ENCODE data around the gene CLTRN. TPM values are rescaled to one million over a fixed set of nuclear protein-coding genes. Genes with fewer than 3 reads are reported as not detected.
"Not testable (repeated sequence)": the region's sequence is repeated elsewhere in the genome, so short reads cannot be mapped to it uniquely, and the experiment has no call there.

Gene CLTRN
- total RNA-seq, 2 donors from 2014 or later = 0.36 to 0.57 TPM

- intact Hi-C loops (cut with DNase I) = loop anchor here (10.0 kb wide), 2 partner anchors 180 kb away; partner anchors contain the start of genes AP1S2 and PIR
These were observed 10.4 kb upstream of the CLTRN start for GRCh38 chrX:15674841-15675489.

GRCh38 chrX:15674514-15674840 lies 9.9 kb upstream of the CLTRN start:
- Histone ChIP-seq H3K9me3 (no peaks in the 10 kb centered on the region), H3K27me3 (replicated peaks; ENCODE audit: insufficient read depth) (no peaks in the 10 kb centered on the region), H3K36me3 (no peaks in the 10 kb centered on the region), H3K27ac (peak overlapping the region; percentile 94 to 97), H3K4me1 (replicated peaks) (no peaks in the 10 kb centered on the region), H3K4me3 (peak overlapping the region; percentile 49 to 54)
- intact Hi-C loops (cut with DNase I) = loop anchor here (10.0 kb wide), 2 partner anchors 180 kb away; partner anchors contain the start of genes AP1S2 and PIR
- DNase-seq (ENCODE audit: low spot score) = no peak
- peak; percentile 75 for TF ChIP-seq POLR2A (IDR thresholded peaks at IDR 0.05)
- no peak for TF ChIP-seq POLR2AphosphoS5 (IDR thresholded peaks at IDR 0.05)
- under 1% methylated on average over 13 of the region's 13 CpGs for WGBS

More at GRCh38 chrX:15674841-15675489, 10.4 kb upstream of the CLTRN start:
- Histone ChIP-seq H3K4me1 (replicated peaks) (no peaks in the 10 kb centered on the region), H3K36me3 (no peaks in the 10 kb centered on the region), H3K9me3 (no peaks in the 10 kb centered on the region), H3K27ac (peak overlapping the region; percentile 94 to 97), H3K4me3 (peak overlapping the region; percentile 49 to 54), H3K27me3 (replicated peaks; ENCODE audit: insufficient read depth) (no peaks in the 10 kb centered on the region)
- TF ChIP-seq POLR2AphosphoS5 (IDR thresholded peaks at IDR 0.05) (peak; percentile 83), CTCF (IDR thresholded peaks at IDR 0.05) (no peak), POLR2A (IDR thresholded peaks at IDR 0.05) (no peak)
- 0% methylated on average over 34 of the region's 49 CpGs for WGBS
- DNase-seq (ENCODE audit: low spot score) = peak; percentile 91

- WGBS = 38% methylated on average over 3 of the region's 3 CpGs
- H3K4me3 ChIP-seq = peak overlapping the region; percentile 49 to 54
- no peaks in the 10 kb centered on the region for H3K36me3 ChIP-seq
- no peak for DNase-seq (ENCODE audit: low spot score)
- H3K27ac ChIP-seq = peak overlapping the region; percentile 94 to 97
- TF ChIP-seq CTCF (IDR thresholded peaks at IDR 0.05) = no peak
- TF ChIP-seq POLR2AphosphoS5 (IDR thresholded peaks at IDR 0.05) = no peak
- TF ChIP-seq POLR2A (IDR thresholded peaks at IDR 0.05) = no peak
- no peaks in the 10 kb centered on the region for H3K27me3 ChIP-seq (replicated peaks; ENCODE audit: insufficient read depth)
- intact Hi-C loops (cut with DNase I) = loop anchor here (10.0 kb wide), 2 partner anchors 179 to 181 kb away; partner anchors contain the start of genes AP1S2 and PIR
- no peaks in the 10 kb centered on the region for H3K4me1 ChIP-seq (replicated peaks)
- H3K9me3 ChIP-seq = no peaks in the 10 kb centered on the region
These were observed 9.4 kb upstream of the CLTRN start for GRCh38 chrX:15673970-15674369.

GRCh38 chrX:15672881-15673280 lies 8.3 kb upstream of the CLTRN start:
- TF ChIP-seq POLR2A (IDR thresholded peaks at IDR 0.05) (no peak), POLR2AphosphoS5 (IDR thresholded peaks at IDR 0.05) (no peak), CTCF (IDR thresholded peaks at IDR 0.05) (no peak)
- no peaks in the 10 kb centered on the region for H3K9me3 ChIP-seq
- intact Hi-C loops (cut with DNase I) = loop anchor here (10.0 kb wide), 2 partner anchors 178 to 182 kb away; partner anchors contain the start of genes AP1S2 and PIR

GRCh38 chrX:15663439-15663838 lies 1.2 kb downstream of the CLTRN start:
- Histone ChIP-seq H3K9me3 (no peaks in the 10 kb centered on the region), H3K4me1 (replicated peaks) (no peaks in the 10 kb centered on the region), H3K4me3 (no peak overlapping the region), H3K27ac (no peak overlapping the region), H3K36me3 (no peaks in the 10 kb centered on the region), H3K27me3 (replicated peaks; ENCODE audit: insufficient read depth) (no peaks in the 10 kb centered on the region)
- intact Hi-C loops (cut with DNase I) = no loop called here
- no peak for DNase-seq (ENCODE audit: low spot score)
- WGBS = 58% methylated on average over 1 of the region's 1 CpG
- no peak for TF ChIP-seq CTCF (IDR thresholded peaks at IDR 0.05)
- TF ChIP-seq POLR2A (IDR thresholded peaks at IDR 0.05) = no peak
- TF ChIP-seq POLR2AphosphoS5 (IDR thresholded peaks at IDR 0.05) = no peak

More at GRCh38 chrX:15672881-15673280, 8.3 kb upstream of the CLTRN start:
- H3K4me3 ChIP-seq = no peak overlapping the region
- WGBS = 66% methylated on average over 4 of the region's 4 CpGs
- no peaks in the 10 kb centered on the region for H3K36me3 ChIP-seq
- no peak for DNase-seq (ENCODE audit: low spot score)
- H3K27me3 ChIP-seq (replicated peaks; ENCODE audit: insufficient read depth) = no peaks in the 10 kb centered on the region
- H3K27ac ChIP-seq = no peak overlapping the region
- no peaks in the 10 kb centered on the region for H3K4me1 ChIP-seq (replicated peaks)

GRCh38 chrX:15654804-15655203 lies 9.8 kb downstream of the CLTRN start:
- H3K27ac ChIP-seq; H3K4me1 ChIP-seq (replicated peaks); DNase-seq (ENCODE audit: low spot score); H3K9me3 ChIP-seq; H3K27me3 ChIP-seq (replicated peaks; ENCODE audit: insufficient read depth); intact Hi-C loops (cut with DNase I); H3K36me3 ChIP-seq; H3K4me3 ChIP-seq: not testable (repeated sequence)
- 93% methylated on average over 6 of the region's 6 CpGs for WGBS
